ENCODE results near the gene RANBP17. TPM values are rescaled to one million over a fixed set of nuclear protein-coding genes. Genes with fewer than 3 reads are reported as not detected.

Gene RANBP17
- polyA plus RNA-seq, 1 donor from 2014 or later, result not detected

GRCh38 chr5:171121638-171122037, 259.8 kb downstream of the RANBP17 start:
- Mint-ChIP-seq H3K36me3 (peaks cover 6% of the 10 kb centered on the region), H3K9me3 (peaks cover 0 to 9% (median 4%) of the 10 kb centered on the region in 3 donors), H3K4me1 (no peaks in the 10 kb centered on the region), H3K4me3 (no peak overlapping the region), H3K27me3 (peaks cover 3% of the 10 kb centered on the region), H3K27ac (no peak overlapping the region)

GRCh38 chr5:171122372-171122771, 260.6 kb downstream of the RANBP17 start:
- H3K36me3 Mint-ChIP-seq, result peaks cover 6% of the 10 kb centered on the region
- H3K27ac Mint-ChIP-seq, result no peak overlapping the region
- no peaks in the 10 kb centered on the region for H3K4me1 Mint-ChIP-seq
- H3K4me3 Mint-ChIP-seq, result no peak overlapping the region
- H3K9me3 Mint-ChIP-seq, result peaks cover 0 to 9% (median 4%) of the 10 kb centered on the region in 3 donors
- peaks cover 3% of the 10 kb centered on the region for H3K27me3 Mint-ChIP-seq

GRCh38 chr5:171123417-171123816, 261.6 kb downstream of the RANBP17 start:
- H3K27me3 Mint-ChIP-seq, result peaks cover 3% of the 10 kb centered on the region
- H3K9me3 Mint-ChIP-seq, result peaks cover 0 to 9% (median 4%) of the 10 kb centered on the region in 3 donors
- H3K27ac Mint-ChIP-seq, result no peak overlapping the region
- H3K4me1 Mint-ChIP-seq, result no peaks in the 10 kb centered on the region
- peaks cover 2% of the 10 kb centered on the region for H3K36me3 Mint-ChIP-seq
- H3K4me3 Mint-ChIP-seq, result peak overlapping the region in 1 of 4 donors; percentile 40

- no peak overlapping the region for H3K4me3 Mint-ChIP-seq
- H3K27ac Mint-ChIP-seq, result no peak overlapping the region
- H3K4me1 Mint-ChIP-seq, result no peaks in the 10 kb centered on the region
- no peaks in the 10 kb centered on the region for H3K36me3 Mint-ChIP-seq
- peaks cover 0 to 3% (median 0%) of the 10 kb centered on the region in 3 donors for H3K9me3 Mint-ChIP-seq
- H3K27me3 Mint-ChIP-seq, result peaks cover 3% of the 10 kb centered on the region
Observed at GRCh38 chr5:171127314-171127713, 265.5 kb downstream of the RANBP17 start.

- Mint-ChIP-seq H3K27ac (no peak overlapping the region), H3K36me3 (no peaks in the 10 kb centered on the region), H3K27me3 (peaks cover under 1% of the 10 kb centered on the region), H3K4me1 (no peaks in the 10 kb centered on the region), H3K9me3 (peaks cover 0 to 3% (median 0%) of the 10 kb centered on the region in 3 donors), H3K4me3 (no peak overlapping the region)
Observed at GRCh38 chr5:171128136-171128535, 266.3 kb downstream of the RANBP17 start.

- Mint-ChIP-seq H3K27me3 (no peaks in the 10 kb centered on the region), H3K4me3 (no peak overlapping the region), H3K27ac (no peak overlapping the region), H3K9me3 (peaks cover 0 to 3% (median 0%) of the 10 kb centered on the region in 3 donors), H3K36me3 (no peaks in the 10 kb centered on the region), H3K4me1 (no peaks in the 10 kb centered on the region)
Observed at GRCh38 chr5:171129308-171129707, 267.5 kb downstream of the RANBP17 start.

GRCh38 chr5:171131497-171131896, 269.7 kb downstream of the RANBP17 start:
- no peaks in the 10 kb centered on the region for H3K9me3 Mint-ChIP-seq
- no peaks in the 10 kb centered on the region for H3K27me3 Mint-ChIP-seq
- no peaks in the 10 kb centered on the region for H3K4me1 Mint-ChIP-seq
- H3K27ac Mint-ChIP-seq, result no peak overlapping the region
- no peak overlapping the region for H3K4me3 Mint-ChIP-seq
- H3K36me3 Mint-ChIP-seq, result no peaks in the 10 kb centered on the region

- H3K4me1 Mint-ChIP-seq, result no peaks in the 10 kb centered on the region
- H3K27ac Mint-ChIP-seq, result no peak overlapping the region
- no peak overlapping the region for H3K4me3 Mint-ChIP-seq
- no peaks in the 10 kb centered on the region for H3K27me3 Mint-ChIP-seq
- no peaks in the 10 kb centered on the region for H3K36me3 Mint-ChIP-seq
- H3K9me3 Mint-ChIP-seq, result no peaks in the 10 kb centered on the region
Observed at GRCh38 chr5:171137768-171138525, 276.1 kb downstream of the RANBP17 start.

- no peak overlapping the region for H3K27ac Mint-ChIP-seq
- H3K4me3 Mint-ChIP-seq, result no peak overlapping the region
- no peaks in the 10 kb centered on the region for H3K9me3 Mint-ChIP-seq
- H3K27me3 Mint-ChIP-seq, result no peaks in the 10 kb centered on the region
- H3K36me3 Mint-ChIP-seq, result no peaks in the 10 kb centered on the region
- no peaks in the 10 kb centered on the region for H3K4me1 Mint-ChIP-seq
Observed at GRCh38 chr5:171139227-171139626, 277.4 kb downstream of the RANBP17 start.

- H3K27ac Mint-ChIP-seq, result no peak overlapping the region
- no peaks in the 10 kb centered on the region for H3K4me1 Mint-ChIP-seq
- H3K27me3 Mint-ChIP-seq, result no peaks in the 10 kb centered on the region
- H3K9me3 Mint-ChIP-seq, result no peaks in the 10 kb centered on the region
- no peaks in the 10 kb centered on the region for H3K36me3 Mint-ChIP-seq
- H3K4me3 Mint-ChIP-seq, result no peak overlapping the region
Observed at GRCh38 chr5:171142617-171143016, 280.8 kb downstream of the RANBP17 start.

GRCh38 chr5:171143171-171143570, 281.4 kb downstream of the RANBP17 start:
- H3K4me1 Mint-ChIP-seq, result no peaks in the 10 kb centered on the region
- H3K36me3 Mint-ChIP-seq, result no peaks in the 10 kb centered on the region
- no peaks in the 10 kb centered on the region for H3K9me3 Mint-ChIP-seq
- no peaks in the 10 kb centered on the region for H3K27me3 Mint-ChIP-seq
- no peak overlapping the region for H3K27ac Mint-ChIP-seq
- H3K4me3 Mint-ChIP-seq, result no peak overlapping the region

- H3K9me3 Mint-ChIP-seq, result no peaks in the 10 kb centered on the region
- no peak overlapping the region for H3K27ac Mint-ChIP-seq
- H3K27me3 Mint-ChIP-seq, result no peaks in the 10 kb centered on the region
- H3K36me3 Mint-ChIP-seq, result no peaks in the 10 kb centered on the region
- H3K4me1 Mint-ChIP-seq, result no peaks in the 10 kb centered on the region
- H3K4me3 Mint-ChIP-seq, result no peak overlapping the region
Observed at GRCh38 chr5:171143926-171144325, 282.1 kb downstream of the RANBP17 start.

- no peak overlapping the region for H3K27ac Mint-ChIP-seq
- H3K9me3 Mint-ChIP-seq, result peaks cover 0 to 2% (median 0%) of the 10 kb centered on the region in 3 donors
- peaks cover 2% of the 10 kb centered on the region for H3K27me3 Mint-ChIP-seq
- no peaks in the 10 kb centered on the region for H3K36me3 Mint-ChIP-seq
- peaks cover 0 to 2% (median 0%) of the 10 kb centered on the region in 3 donors for H3K4me1 Mint-ChIP-seq
- no peak overlapping the region for H3K4me3 Mint-ChIP-seq
Observed at GRCh38 chr5:171149333-171149732, 287.5 kb downstream of the RANBP17 start.

- no peak overlapping the region for H3K4me3 Mint-ChIP-seq
Observed at GRCh38 chr5:171149772-171150171, 288.0 kb downstream of the RANBP17 start.

GRCh38 chr5:171152382-171152781, 290.6 kb downstream of the RANBP17 start:
- Mint-ChIP-seq H3K9me3 (peaks cover 0 to 2% (median 0%) of the 10 kb centered on the region in 3 donors), H3K36me3 (no peaks in the 10 kb centered on the region)

More at GRCh38 chr5:171149772-171150171, 288.0 kb downstream of the RANBP17 start:
- H3K27ac Mint-ChIP-seq, result no peak overlapping the region
- H3K27me3 Mint-ChIP-seq, result peaks cover 2% of the 10 kb centered on the region
- peaks cover 0 to 2% (median 0%) of the 10 kb centered on the region in 3 donors for H3K4me1 Mint-ChIP-seq
- H3K36me3 Mint-ChIP-seq, result no peaks in the 10 kb centered on the region
- peaks cover 0 to 2% (median 0%) of the 10 kb centered on the region in 3 donors for H3K9me3 Mint-ChIP-seq

GRCh38 chr5:171155621-171156020, 293.8 kb downstream of the RANBP17 start:
- no peak overlapping the region for H3K4me3 Mint-ChIP-seq
- peaks cover 2% of the 10 kb centered on the region for H3K27me3 Mint-ChIP-seq
- no peaks in the 10 kb centered on the region for H3K9me3 Mint-ChIP-seq
- no peaks in the 10 kb centered on the region for H3K36me3 Mint-ChIP-seq
- H3K27ac Mint-ChIP-seq, result no peak overlapping the region
- H3K4me1 Mint-ChIP-seq, result peaks cover 0 to 2% (median 0%) of the 10 kb centered on the region in 3 donors

More at GRCh38 chr5:171152382-171152781, 290.6 kb downstream of the RANBP17 start:
- H3K27me3 Mint-ChIP-seq, result peaks cover 2% of the 10 kb centered on the region
- no peak overlapping the region for H3K27ac Mint-ChIP-seq
- no peak overlapping the region for H3K4me3 Mint-ChIP-seq
- H3K4me1 Mint-ChIP-seq, result peaks cover 0 to 2% (median 0%) of the 10 kb centered on the region in 3 donors
